Cardiac fibroblast (primary cell): ENCODE results near the gene NUDT4.

Source experiments
- DNase-seq, 2 donors: peaks; one replicate each; pipeline versions ENCODE4 v3.0.0 to v3.0.0-alpha.2; 2010; ENCODE audit warnings: low read depth in 2 of 2
- H3K4me3 ChIP-seq, 2 donors: replicated peaks in 1 of 2; 1 replicate in 1 of 2; 2 replicates in 1 of 2; pipeline ENCODE4 v1.5.1; 2011; ENCODE audit warnings: low read depth in 2 of 2, low read length in 2 of 2, mild to moderate bottlenecking in 2 of 2, moderate library complexity in 1 of 2
- CTCF ChIP-seq: IDR thresholded peaks from one replicate; pipeline ENCODE4 v1.5.1; 2011; ENCODE audit warnings: low read depth, mild to moderate bottlenecking, low read length, inconsistent platforms

The NUDT4 gene

GRCh38 chr12:93441617-93442410 is 64.1 kb downstream of the NUDT4 start, which contains the start of gene UBE2N:
TSS of gene UBE2N (minus strand) at chr12:93441947. CDS start at chr12:93441884, 63 bp downstream.
- peak within 1 kb of the TSS; percentile 68 to 76 for H3K4me3 ChIP-seq
- no peak for TF ChIP-seq CTCF

GRCh38 chr12:93442411-93443340 is 65.0 kb downstream of the NUDT4 start:
- peak overlapping the region; percentile 68 to 76 for H3K4me3 ChIP-seq
- TF ChIP-seq CTCF: no peak
- DNase-seq: no peak

More at GRCh38 chr12:93441617-93442410, 64.1 kb downstream of the NUDT4 start, which contains the start of gene UBE2N:
- DNase-seq: peak; percentile 93 to 97

GRCh38 chr12:93443576-93443975 is 65.9 kb downstream of the NUDT4 start:
- no peak overlapping the region for H3K4me3 ChIP-seq
- TF ChIP-seq CTCF: no peak
- no peak for DNase-seq

GRCh38 chr12:93447555-93448290 is 70.0 kb downstream of the NUDT4 start:
- no peak for DNase-seq
- H3K4me3 ChIP-seq: no peak overlapping the region
- TF ChIP-seq CTCF: no peak

GRCh38 chr12:93448796-93449195 is 71.1 kb downstream of the NUDT4 start:
- no peak for TF ChIP-seq CTCF
- no peak for DNase-seq
- no peak overlapping the region for H3K4me3 ChIP-seq

- DNase-seq: no peak
- no peak for TF ChIP-seq CTCF
- H3K4me3 ChIP-seq: no peak overlapping the region
Measured at GRCh38 chr12:93449277-93449676, 71.6 kb downstream of the NUDT4 start.
